HG03025 (cell line): ENCODE data around the gene RAD51AP1.

Experiments
- ATAC-seq: cut with Tn5 transposase; IDR thresholded peaks from one replicate; pipeline ENCODE4 v1.9.1; 2021; ENCODE audit warnings: mild to moderate bottlenecking, moderate library complexity; ENCODE audit not compliant: unreplicated experiment, low FRiP score

The RAD51AP1 gene

DNA sequence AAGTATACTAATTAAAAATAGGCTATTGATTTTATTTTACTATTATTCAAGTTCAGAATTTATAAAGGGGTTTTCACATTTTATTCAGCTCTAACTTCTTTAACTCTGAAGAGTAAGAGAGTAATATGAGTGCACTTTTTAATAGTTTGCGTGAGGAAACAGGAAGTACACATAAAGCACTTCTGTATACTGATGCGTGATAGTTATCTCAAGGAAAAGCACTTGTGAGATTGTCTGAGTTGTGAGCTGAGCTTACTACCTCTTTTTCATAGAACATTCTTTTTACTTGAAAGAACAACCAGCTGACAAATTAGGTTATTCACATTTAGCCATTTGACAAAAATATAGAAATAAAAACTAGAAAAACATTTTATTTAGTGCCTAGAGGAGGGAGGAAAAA, 1.9 kb downstream of the RAD51AP1 start:
- no peak for ATAC-seq

DNA sequence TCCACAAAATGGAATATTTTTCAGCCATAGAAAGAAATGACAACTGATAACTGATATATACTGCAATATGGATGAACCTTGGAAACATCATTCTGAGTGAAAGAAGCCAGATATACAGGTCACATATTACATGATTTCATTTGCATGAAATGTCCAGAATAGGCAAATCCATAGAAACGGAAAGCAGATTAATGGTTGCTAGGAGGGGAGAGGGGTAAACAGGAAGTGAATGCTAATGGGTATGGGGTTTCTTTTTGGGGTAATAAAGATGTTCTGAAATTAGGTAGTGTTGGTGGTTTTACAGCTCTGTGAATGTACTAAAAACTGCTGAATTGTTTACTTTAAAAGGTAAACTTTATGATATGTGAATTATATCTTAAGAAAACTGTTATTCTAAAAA, 6.5 kb downstream of the RAD51AP1 start:
- ATAC-seq = no peak

DNA sequence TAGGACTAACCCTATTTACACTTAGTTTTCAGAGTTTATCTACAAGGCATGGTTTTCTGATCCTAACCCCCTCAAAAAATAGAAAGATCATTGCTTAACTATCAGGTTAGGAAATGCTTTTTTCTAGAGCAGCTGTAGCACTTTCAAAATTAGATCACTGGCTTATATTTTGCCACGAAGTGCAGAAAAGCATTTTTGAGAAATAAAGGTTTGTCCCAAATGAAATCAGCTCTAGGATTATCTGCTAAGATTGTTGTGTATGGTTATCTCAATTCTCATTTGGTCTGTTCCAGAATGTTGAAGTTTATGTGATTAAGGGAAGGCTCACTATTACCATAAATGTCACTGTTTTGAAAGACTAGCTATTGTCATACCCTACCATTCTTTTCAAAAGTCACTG, 13.5 kb downstream of the RAD51AP1 start:
- no peak for ATAC-seq

DNA sequence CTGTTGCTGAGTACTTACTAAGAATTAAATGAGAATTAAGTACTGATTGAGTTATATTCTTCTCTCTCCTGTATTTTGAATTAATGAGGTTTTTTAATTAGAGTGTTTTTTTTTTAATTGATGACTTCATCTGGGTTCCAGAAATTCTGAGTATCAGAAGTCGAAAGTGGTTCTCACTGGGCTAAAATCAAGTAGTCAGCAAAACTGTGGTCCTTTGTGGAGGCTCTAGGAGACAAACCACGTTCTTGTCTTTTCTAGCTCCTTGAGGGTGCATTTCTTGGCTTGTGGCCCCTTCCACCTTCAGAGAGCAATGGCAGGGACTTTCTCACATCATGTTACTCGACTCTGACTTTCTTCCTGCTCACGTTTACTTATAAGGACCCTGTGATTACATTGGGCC, 15.3 kb downstream of the RAD51AP1 start:
- no peak for ATAC-seq

DNA sequence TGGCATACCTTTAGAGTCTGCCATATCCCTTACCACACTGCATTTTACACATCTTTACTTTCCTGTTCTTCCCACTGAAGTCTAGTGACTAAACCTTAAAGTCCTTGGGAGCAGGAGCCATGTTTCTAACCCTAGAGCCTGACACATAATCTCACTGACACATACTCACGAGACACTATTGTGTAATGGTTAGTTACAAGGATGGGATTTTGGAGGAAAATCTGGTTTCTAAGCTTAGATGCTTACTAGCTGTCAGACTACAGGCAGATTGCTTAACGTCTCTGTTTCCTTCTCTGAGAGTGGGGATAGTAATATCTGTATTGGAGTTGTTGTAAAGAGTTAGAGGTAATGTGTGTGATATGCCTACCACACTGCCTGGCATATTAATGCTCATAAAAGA, 17.1 kb downstream of the RAD51AP1 start:
- no peak for ATAC-seq

DNA sequence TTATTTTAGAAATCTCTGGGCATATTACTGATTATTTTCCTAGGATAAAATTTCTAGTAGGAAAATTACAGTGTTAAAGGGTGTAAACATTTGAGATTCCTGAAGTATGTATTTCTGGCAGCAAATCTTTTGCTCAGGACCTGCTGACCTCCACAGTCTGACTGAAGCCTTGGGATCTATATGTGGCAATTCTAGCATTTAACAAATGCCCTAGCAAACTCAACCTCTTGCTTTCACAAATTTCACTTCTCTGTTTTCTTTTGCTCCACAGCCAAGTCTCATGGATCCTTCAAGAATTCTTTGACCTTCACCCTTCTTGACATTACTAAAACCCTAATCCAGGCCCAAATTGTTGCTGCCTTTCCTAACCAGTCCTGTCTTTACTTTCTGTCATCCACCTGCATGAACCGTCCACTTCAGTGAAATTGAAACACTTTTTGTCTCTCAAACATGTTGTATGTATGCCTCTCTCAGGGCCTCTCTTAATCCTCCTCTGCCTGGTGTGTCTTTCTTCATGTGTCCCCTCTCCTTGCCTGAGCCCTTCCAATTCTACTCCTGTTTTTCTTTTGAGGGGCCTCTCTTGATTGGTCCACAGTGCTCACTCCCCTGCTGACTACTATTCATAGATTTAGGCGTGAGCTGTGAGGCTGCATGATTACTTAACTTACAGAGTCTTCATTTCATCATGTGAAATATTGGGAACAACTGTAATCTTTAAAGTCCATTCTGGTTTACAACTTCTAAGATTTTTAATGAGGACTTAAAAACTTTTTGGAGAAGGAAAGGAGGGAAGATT, 18.2 kb downstream of the RAD51AP1 start:
- ATAC-seq = no peak

DNA sequence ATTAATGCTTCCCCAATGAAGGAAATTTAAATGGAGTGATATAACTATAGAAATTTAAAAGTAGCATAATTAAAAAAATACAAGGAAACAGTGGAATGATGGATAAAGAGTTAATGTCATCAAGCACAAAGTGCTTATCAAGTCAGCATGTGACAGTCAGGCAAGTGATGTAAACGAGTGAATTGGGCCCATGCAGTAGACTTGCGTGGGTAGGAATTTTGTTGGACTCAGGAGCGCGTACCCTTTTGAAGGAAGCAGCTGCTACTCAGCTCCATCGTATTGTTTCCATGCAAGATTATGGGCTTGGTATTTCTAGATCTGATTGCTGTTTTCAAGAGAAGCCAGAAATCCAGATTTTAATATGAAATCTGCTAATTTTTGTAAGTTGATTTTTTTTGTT, 18.9 kb downstream of the RAD51AP1 start:
- no peak for ATAC-seq

DNA sequence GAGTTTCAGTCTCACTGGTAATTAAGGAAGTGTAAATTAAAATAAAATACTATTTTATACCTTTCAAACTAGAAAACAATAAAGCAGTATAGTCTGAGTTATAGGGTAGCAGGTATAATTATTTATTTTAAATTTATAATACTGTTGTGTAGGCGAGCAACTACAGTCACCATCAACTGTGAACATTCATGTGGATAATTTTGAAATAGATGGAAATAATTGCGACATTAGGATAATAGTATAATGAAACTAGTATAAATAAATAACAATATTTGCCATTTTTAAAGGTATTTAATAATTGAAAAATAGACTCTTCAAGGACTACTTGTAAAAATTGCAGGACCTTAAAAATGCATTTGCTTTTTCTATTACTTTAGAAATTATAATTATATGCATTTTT, 19.5 kb downstream of the RAD51AP1 start:
- no peak for ATAC-seq

DNA sequence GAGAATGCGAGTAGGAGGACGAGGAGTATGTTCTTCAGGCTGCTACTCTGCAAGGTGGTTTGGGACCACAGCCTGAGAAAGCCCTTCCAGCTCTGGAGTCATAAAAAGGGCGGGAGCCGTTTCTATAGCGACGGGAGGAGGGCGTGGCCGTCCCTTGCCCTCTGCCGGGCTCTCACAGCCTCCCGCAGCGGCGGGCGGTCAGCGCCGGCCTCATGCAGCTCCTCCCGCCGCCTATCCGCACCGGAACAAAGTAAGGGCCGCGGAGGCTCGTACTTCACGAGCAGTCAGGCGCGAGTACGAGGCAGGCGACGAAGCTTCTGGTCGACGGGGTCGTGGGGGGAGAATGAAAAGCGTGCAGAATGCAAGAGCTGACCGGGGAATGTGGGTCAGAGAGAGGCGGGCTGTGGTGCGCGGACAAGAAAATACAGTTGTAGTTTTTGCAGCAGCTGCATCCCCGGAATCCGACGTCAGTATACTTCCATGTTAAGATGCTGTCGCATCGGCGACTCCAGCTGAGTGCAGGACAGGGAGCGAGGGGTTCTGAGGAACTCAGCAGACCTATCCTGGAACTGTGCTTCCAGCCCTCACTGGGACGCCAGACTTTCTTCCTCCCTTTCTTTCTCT, 23.5 kb downstream of the RAD51AP1 start, which contains the start of gene DYRK4:
TSS of gene DYRK4 (plus strand) at position 175 of the 624 bp plus-strand sequence. CDS start at position 213, 38 bp downstream.
- no peak for ATAC-seq

DNA sequence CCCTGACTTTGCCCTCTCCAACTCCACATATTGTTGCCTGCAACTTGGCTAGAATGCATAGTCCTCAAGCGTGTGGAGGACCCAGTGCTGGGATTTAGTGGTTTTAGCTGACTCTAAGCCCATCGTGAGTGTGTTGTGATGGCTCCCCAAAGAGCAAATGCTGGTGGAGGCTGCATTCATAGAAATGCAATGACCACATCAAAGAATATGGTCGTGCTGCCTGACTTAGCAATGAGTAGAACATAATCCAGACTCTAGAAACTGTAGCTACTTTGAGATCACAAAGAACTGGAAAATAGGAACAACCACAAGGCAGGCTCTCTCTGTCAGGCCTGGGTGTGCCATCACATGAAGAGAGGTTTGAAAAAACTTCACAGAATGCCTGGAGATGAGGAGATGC, 24.6 kb downstream of the RAD51AP1 start:
- no peak for ATAC-seq

DNA sequence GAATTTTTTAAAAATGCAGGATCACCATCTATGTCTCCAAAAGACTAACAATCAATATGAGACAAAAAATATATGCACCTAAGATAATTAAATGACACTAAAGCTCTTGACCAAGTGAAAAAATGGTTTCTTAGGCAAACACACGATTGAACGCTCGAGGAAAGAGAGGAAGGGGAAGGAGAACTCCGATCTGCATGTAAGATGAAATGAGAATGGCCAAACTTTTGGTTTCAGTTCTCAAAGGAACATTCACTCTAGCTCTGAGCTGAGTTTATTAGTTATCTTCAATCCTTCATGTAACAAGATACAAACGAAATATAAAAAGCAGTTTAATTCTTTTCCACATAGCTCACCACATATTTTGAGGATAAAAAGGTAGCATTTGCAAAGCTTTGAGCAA, 26.1 kb downstream of the RAD51AP1 start:
- no peak for ATAC-seq

DNA sequence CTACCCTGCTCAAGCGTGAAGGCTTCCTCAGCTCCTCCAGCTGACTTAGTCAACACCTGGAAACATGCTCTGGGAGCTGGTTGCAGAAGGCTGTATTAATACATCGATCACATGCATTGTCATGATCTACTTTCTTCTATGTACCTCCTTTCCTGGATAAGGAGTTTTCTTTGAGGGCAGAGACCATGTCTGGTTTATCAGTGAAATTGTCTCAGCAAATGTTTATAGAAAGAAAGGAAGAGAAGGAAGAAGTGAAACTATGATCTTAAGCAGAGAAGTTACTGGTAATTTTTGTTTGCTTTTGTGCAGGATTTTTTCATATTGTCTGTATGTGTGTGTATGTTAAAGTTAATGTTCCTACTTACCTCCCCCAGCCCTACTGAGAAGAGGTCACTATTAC, 27.8 kb downstream of the RAD51AP1 start:
- ATAC-seq = no peak

DNA sequence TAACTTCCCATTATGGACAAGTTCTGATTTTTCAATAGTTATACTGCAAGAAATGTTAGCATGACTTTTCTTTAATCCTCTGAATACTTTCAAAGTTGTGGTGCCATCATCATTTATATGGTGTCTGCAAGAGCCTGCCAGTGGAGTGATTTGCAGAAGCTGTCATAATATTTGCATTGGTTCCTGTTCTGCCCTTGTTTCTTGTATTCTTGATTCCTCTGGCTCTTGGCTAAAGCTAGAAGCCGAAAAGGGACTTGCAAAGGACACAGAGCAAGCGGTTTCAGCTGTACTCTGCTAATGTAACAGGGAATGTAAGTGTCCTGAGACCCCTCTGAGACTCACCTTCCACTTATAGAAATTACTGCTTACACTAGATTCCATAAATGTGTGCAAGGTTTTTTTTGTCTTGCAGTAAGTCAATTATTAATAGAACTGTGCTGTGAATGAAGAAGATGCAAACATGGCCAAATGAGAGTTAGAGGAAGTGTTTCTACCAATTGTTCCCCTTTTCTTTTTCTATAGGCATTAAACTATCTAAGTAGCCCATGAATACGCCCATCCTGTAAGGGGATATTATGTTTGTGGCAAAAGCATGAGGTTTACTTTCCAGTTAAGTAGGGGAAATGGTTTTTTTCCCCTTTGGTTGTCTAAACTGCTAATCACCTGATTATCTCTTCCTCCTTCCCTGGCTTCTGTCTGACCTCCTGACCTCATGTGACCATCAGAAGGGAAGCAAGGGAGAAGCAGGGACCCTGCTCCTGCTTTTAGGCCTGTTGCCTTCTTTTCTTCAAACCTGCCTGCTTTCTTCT, 28.6 kb downstream of the RAD51AP1 start:
- ATAC-seq = no peak

DNA sequence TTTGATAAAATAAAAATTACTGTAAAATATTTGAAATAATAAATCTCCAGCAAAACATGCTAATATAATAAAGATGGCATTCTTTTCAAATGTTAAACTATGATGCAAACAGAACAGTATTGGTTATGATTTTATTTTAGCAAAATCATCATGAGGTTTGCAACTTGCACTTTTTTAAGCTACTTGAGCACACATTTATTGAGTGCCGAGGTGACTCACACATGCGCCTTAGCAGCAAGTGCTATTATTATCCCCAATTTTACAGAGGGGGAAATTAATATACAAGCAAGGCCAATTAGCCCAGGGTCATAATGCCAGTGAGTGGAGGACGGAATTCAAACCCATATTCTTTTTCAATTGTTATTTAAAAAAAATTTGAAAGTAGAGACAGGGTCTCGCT, 30.6 kb downstream of the RAD51AP1 start:
- ATAC-seq = no peak

DNA sequence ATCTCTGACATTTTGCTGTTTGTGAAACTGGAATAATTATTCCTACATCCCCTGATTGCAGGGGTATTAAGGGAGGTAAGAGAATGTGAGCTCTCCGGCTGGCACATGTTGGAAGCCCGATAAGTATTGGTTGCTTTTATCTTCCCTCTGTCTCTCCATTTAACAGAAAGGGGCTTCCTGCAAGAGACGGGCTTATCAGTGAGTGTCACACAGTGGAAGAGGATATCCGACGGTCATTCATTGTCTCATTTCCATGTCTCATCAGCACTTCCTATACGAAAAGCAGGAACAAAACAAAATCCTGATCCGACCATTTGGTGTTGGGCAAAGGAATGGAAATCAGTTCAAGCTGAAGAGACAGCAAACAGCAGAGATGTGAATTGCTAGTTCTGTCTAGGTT, 34.0 kb downstream of the RAD51AP1 start:
- no peak for ATAC-seq

DNA sequence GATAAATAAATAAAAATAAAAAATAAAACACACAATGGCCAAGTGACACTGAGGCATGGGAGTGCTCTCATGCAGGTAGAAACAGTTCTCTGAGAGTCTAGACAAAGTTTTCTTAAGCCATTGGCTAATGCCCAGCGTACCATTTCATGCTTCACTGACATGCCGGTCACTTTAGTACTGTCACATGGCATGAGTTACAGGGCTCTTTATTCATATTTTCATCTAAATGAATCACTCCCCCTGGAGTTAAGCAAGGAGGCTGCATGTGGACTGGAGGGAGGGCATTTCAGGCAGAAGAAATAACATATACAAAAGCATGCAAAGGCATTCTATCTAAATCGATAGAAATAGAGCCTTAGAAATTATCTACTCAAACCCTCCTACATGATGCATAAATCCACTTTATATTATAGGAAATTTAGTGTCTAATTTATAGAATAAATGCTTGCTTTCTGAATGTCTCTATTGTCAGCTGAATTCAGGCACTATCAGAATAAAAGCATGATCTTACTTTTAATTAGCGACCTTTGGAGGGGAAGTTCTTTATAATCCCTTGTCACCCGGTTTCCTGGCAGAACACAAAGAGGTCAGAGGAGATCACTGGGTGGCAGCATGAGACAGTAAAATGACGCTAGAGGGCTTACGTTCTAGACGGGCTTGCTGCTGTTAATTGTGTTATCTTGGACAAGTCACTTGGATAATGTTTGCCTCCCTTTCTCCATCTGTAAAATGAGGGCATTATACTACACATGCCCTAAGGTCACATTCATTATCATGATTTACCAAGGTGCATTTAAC, 40.8 kb downstream of the RAD51AP1 start:
- ATAC-seq = no peak

DNA sequence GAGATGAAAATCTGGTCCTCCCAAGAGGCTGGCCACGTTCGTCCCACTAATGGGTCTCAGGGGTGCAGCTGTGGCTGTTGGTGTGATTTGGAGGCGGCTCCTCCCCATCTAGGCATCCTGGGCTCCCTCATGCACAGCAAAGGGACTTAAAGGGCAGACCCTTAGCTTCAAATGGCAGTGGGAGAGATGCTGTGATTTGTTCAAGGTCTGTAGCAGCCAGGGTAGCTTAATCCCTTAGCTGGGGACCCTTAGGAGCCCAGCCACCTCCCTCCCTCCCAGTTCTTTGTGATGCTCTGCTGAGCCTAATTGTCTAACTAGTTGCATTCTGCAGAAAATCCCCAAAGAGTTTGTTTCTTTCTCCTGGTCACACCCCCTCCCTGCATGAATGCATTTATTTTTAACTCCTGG, 41.6 kb downstream of the RAD51AP1 start:
- ATAC-seq = no peak

DNA sequence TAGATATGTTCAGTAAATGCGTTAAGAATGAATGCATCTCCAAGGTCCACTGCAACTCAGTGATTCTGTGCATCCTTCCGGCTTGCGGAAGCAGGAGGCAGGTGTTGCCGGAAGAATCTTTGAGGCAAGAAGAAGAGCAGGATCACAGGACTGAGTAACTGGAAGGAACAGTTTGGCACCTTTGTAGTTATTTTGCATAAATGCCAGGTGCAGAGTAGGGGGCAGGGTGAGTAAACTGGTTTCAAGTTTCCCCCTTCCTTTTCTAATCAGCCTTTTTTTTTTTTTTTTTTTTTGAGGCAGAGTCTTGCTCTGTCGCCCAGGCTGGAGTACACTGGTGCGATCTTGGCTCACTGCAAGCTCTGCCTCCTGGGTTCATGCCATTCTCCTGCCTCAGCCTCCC, 45.6 kb downstream of the RAD51AP1 start:
- ATAC-seq = no peak

DNA sequence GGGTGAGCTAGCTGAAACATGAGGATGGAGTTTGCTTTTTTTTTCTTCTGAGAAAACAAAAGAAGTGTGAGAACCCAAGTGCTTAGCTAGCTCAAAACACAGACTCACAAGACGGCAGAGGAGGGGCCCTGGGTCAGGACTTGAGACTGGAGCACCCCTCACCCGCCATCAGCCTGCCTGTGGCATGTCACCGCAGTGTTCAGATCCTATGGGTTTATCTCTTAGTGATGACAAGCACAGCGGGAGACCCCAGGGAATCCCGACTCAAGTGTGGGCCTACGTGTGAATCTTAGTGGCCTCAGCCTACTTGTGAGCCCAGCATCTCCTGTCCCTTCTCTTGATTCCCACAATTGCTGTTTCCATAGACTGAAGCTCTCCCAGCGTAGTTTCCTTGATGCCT, 46.2 kb downstream of the RAD51AP1 start:
- ATAC-seq = no peak

DNA sequence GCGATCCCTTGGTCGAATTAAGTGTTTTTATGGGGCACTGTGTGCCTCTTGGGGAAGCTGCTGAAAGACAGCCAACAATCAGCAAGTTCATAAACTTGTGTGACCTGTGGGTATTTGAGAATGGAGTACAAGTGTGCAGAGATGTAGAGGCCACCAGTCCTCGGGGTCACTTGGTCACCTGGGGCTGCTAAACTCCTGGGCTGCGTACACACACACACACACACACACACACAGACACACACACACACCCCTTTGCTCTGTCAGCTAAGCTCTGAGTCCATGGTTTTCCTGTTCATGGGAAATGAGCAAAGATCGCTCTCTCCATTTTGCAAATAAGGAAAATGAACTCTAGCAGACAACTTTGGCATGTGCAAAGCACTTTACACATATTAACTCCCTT, 47.8 kb downstream of the RAD51AP1 start:
- no peak for ATAC-seq

DNA sequence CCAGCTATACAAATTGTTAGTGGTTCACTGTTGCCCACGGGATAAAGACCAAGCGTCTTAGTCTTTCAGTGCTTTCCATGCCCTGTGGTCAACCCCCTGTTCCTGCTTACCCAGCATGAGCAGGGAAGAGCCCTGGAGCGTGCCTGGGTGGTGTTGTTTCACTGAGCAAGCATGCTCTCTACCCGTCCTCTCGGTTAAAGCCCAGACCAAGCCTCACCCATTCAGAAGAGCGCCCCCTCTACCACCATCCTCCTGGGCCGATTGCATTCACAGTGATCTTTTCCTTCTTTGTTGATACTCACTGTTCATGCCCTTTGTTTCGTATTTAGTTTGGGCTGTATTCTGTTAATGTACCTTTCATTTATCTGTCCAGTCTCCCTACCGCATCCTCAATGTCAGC, 48.4 kb downstream of the RAD51AP1 start:
- ATAC-seq = no peak
